ENCODE results near the gene NAA20.

GRCh38 chr20:20020908-20021307 is 3.7 kb downstream of the NAA20 start:
- TF ChIP-seq, protein P1, sequence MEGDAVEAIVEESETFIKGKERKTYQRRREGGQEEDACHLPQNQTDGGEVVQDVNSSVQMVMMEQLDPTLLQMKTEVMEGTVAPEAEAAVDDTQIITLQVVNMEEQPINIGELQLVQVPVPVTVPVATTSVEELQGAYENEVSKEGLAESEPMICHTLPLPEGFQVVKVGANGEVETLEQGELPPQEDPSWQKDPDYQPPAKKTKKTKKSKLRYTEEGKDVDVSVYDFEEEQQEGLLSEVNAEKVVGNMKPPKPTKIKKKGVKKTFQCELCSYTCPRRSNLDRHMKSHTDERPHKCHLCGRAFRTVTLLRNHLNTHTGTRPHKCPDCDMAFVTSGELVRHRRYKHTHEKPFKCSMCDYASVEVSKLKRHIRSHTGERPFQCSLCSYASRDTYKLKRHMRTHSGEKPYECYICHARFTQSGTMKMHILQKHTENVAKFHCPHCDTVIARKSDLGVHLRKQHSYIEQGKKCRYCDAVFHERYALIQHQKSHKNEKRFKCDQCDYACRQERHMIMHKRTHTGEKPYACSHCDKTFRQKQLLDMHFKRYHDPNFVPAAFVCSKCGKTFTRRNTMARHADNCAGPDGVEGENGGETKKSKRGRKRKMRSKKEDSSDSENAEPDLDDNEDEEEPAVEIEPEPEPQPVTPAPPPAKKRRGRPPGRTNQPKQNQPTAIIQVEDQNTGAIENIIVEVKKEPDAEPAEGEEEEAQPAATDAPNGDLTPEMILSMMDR (IDR thresholded peaks at IDR 0.05): no peak
- TF ChIP-seq EP300 (IDR thresholded peaks at IDR 0.05): no peak
- TF ChIP-seq POLR2AphosphoS5 (IDR thresholded peaks at IDR 0.05): no peak
- TF ChIP-seq POLR2A (IDR thresholded peaks at IDR 0.05): no peak

All from upper lobe of left lung (tissue), 4 donors.